ENCODE measurements around the gene SLC35F4.

Gene SLC35F4

GRCh38 chr14:57607086-57607485 is 258.8 kb downstream of the SLC35F4 start:
- Histone ChIP-seq H3K27me3 (ENCODE audit: insufficient read depth, poor library complexity, severe bottlenecking) (no peaks in the 10 kb centered on the region), H3K27ac (replicated peaks) (no peak overlapping the region), H3K4me3 (replicated peaks; ENCODE audit: insufficient read depth, low read length) (no peak overlapping the region)
- no peak for DNase-seq (ENCODE audit: low read depth in 1 of 2, low spot score in 1 of 2)
- TF ChIP-seq POLR2AphosphoS5 (IDR thresholded peaks at IDR 0.05; ENCODE audit: low read depth) (no peak), REST (IDR thresholded peaks at IDR 0.05; ENCODE audit: insufficient replicate concordance, low read depth) (no peak), CTCF (IDR thresholded peaks at IDR 0.05; ENCODE audit: insufficient read depth, low read length) (no peak), SPI1 (IDR thresholded peaks at IDR 0.05; ENCODE audit: borderline replicate concordance, low read depth) (no peak), GABPA (IDR thresholded peaks at IDR 0.05; ENCODE audit: low read depth) (no peak)

DNA sequence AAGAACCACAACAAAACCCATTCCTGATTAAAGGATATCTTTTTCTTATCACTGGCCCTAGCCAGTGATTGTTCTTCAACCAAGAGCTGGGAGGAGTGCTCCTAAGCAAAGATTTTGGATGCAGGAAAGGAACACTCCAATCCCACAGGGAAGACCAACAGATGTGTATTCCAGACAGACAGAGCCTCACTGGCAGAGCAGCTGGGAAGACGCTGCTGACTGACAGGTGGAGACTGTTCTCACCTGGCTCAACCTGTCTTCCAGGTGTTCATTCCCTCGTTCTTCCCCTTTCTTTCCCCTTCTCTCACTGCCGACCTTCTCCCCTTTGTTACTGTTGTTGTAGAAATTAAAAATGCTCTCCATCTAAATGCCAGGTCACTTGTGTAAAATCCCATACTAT is 282.5 kb downstream of the SLC35F4 start:
- Histone ChIP-seq H3K4me3 (replicated peaks; ENCODE audit: insufficient read depth, low read length) (no peak overlapping the region), H3K27ac (replicated peaks) (no peak overlapping the region), H3K27me3 (ENCODE audit: insufficient read depth, poor library complexity, severe bottlenecking) (no peaks in the 10 kb centered on the region)
- TF ChIP-seq REST (IDR thresholded peaks at IDR 0.05; ENCODE audit: insufficient replicate concordance, low read depth) = no peak
- TF ChIP-seq POLR2AphosphoS5 (IDR thresholded peaks at IDR 0.05; ENCODE audit: low read depth) = no peak
- no peak for TF ChIP-seq GABPA (IDR thresholded peaks at IDR 0.05; ENCODE audit: low read depth)
- TF ChIP-seq SPI1 (IDR thresholded peaks at IDR 0.05; ENCODE audit: borderline replicate concordance, low read depth) = no peak
- no peak for TF ChIP-seq CTCF (IDR thresholded peaks at IDR 0.05; ENCODE audit: insufficient read depth, low read length)
- DNase-seq (ENCODE audit: low read depth in 1 of 2, low spot score in 1 of 2) = no peak

DNA sequence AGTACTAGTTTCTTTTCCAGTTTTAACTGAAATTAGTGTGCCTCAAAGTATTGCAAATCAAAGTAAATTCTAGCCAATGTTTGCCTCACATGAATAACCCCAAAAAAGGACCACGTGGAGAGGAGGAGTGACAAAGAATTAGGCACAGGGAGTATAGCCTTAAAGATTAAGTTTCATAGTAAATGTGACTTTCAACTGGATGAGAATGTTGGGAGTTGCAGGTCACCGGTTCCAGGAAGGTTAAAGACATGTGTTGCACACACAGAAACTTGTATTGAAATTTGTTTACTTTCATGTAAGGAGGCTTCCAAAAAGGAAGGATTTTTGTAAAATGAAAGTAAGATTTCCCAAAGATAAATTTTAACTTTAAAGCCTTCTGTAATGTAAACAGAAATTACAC is 283.1 kb downstream of the SLC35F4 start:
- no peak for TF ChIP-seq REST (IDR thresholded peaks at IDR 0.05; ENCODE audit: insufficient replicate concordance, low read depth)
- TF ChIP-seq GABPA (IDR thresholded peaks at IDR 0.05; ENCODE audit: low read depth) = no peak
- TF ChIP-seq CTCF (IDR thresholded peaks at IDR 0.05; ENCODE audit: insufficient read depth, low read length) = no peak
- no peak for TF ChIP-seq POLR2AphosphoS5 (IDR thresholded peaks at IDR 0.05; ENCODE audit: low read depth)
- Histone ChIP-seq H3K27ac (replicated peaks) (no peak overlapping the region), H3K27me3 (ENCODE audit: insufficient read depth, poor library complexity, severe bottlenecking) (no peaks in the 10 kb centered on the region), H3K4me3 (replicated peaks; ENCODE audit: insufficient read depth, low read length) (no peak overlapping the region)
- DNase-seq (ENCODE audit: low read depth in 1 of 2, low spot score in 1 of 2) = no peak
